Activated CD8-positive, alpha-beta memory T cell treated with anti-CD3 and anti-CD28 coated beads for 1 hour (primary cell): ENCODE data around the gene NDUFS2.

Experiments
- DNase-seq, 2 donors: peaks; one replicate each; pipeline ENCODE4 v3.0.0-alpha.2; 2020; ENCODE audit warnings: low read depth in 1 of 2; ENCODE audit errors: extremely low read depth in 1 of 2

NDUFS2 gene

DNA sequence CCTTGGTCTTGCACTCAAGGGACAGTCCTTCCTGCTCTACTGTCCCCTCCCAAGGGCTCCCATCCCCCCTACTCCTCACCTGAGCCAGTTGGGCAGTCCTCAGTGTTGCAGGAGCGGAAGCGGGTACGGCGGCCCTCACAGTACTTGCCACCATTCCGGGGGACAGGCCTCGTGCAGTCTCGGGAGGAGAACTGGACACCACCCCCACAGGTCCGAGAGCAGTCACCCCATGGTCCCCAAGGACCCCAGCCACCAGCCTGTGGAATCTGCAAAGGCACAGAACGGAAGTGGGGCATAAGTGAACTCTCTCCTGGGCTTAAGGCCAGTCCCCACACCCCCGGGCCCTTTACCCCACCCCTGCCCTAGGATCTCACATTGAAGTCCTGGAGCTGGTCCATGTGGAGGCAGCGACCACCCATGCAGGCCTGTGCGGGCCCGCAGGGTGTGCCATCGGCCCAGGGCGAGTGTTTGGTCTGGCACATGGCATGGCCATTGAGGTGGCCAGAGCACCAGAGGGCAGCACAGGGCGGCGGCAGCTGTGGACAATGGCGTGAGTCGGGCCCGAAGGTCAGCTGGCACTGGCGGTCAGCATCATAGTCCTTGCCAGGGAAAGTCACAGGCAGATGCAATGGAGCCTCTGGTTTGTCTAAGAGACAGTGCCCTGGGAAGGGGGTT, 8.5 kb upstream of the NDUFS2 start:
- DNase-seq, result no peak

DNA sequence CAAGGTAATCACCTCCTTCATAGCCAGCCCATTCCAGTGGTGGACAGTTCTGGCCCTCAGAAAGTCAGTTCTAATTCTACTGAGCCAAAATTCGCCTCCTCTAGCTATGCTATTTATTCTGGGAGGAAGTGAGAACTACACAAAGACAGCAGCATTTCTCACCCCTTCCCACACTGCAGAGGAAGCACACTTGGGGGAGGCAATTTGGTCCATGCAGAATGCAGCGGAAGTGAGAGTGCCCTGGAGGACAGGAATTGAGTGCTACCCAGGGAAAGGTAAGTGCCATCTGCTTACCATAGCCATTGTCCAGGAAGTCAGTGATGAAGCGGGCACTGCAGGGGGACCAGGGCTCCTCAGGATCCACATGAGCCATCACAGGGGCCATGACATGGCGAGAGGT, 7.0 kb upstream of the NDUFS2 start:
- DNase-seq, result no peak

DNA sequence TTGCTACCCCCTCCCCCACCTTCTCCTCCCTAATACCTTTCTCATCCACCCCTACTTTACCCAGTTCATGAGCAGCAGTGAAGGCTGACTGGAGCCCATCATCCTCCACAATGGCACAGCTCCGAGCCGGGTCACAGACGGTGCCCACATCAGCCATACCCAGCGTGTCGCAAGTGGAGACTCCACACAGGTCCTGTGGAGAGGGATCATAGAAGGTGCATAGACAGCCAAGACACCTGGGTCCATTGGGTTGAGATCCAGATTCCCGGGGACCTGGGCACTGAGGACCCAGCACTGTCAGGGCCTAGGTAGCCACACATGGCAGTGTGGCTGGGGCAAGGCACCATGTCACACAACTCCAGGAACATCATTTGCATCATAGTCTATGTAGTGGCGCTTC, 6.1 kb upstream of the NDUFS2 start:
- no peak for DNase-seq

DNA sequence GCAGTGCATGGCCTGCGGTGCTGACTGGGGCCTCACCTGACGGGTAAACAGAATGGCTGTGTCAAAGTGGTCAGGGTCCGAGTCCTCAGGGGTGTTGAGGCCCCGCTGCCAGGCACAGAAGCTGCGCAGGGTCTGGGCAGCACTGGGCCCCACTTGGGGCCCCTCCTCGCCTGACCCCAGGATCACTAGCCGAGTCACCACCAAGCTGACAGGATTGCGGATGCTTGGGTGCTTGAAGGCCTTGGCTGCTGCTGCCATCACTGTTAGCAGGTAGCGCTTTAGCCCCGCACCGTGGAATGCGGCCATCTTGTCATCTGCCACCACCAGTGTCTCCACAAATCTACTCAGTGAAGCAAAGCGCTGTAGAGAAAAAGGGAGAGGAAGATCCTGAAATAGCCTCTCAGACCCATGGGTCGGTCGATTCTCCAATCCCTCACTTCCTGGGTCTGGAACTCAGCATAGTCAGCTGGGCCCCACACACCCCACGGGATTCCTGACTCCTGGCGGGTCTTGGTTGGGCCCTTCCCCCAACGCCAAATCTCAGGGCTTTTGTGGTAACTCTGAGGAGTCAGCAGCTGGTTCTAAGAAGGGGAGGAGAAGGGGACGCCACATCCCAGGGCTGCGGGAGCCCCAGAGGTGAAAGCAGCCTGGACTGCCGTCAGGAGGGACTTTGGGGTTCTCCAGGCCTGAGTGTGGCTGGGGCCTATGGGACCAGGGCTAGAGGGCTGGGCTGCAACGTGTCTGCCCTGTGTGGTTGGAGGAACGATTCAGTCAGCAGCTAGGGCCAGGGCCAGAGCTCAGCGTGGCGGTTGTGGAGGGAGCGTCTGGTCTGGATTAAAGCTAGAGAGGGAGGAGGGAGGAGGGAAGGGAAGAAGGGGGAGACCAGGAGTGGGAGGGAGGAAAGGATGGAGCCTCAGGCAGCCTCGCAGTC, 5.4 kb upstream of the NDUFS2 start:
- no peak for DNase-seq

DNA sequence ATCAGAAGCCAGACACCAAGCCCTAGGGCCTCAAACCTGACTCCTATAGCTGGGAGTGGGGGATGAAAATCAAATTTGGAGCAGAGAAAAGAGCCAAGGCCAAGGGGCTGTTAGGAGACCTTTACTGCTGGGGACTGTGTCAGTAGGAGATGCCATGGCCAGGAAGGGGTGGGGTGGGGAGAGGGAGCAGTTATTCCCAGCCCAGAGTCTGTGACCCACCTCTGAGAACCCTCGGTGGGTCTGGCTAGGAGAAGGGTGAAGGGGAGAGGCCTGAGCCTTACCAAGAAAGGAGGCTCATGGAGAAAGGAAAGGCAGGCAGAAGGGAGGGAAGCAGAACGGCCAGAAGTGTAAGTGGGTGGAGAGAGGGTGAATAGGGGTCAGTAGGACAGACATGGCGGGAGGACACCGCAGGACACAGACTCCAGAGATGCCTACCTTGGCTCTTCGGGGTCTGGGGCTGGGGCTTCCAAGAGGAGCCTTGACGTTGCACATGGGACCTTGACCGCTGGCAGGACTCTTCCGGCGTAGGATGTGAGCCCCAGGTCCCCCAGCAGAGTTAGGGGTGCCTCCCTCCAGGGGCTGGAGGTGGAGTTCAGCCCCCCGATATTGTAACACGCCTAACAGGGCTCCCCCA, 4.5 kb upstream of the NDUFS2 start:
- DNase-seq, result no peak

DNA sequence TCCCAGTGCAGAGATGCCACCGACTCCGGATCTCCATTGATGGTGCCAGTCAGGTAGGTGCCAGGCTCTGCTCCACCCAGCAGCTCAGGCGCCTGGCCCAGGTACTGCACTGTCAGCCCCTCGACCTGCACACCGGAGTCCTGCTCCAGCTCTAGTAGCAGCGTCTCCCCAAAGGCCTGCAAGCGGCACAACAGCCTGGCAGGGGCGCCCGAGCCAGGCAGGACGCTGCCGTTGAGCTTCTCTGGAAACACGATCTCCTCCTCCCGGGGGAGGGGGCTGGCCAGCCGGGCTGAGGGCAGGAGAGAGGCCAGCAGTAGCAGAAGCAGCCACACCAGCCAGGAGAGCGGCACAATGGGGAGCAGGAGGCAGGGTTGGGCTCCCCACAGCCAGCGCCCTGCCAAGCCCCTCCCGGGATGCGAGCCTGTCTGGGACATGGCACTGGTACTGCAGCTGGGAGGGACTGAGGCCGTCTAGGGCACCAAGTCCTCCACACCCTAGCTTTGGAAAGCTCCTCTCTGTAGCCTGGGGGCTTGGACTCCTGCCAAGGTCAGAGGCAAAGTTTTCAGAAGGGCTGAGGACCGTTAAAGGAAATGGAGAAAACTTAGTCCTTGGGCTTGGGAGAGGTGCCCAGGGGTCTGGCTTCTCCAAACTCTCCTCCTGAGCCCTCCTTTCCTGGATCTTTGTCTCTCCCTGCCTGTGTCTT, 3.8 kb upstream of the NDUFS2 start:
- DNase-seq, result no peak

DNA sequence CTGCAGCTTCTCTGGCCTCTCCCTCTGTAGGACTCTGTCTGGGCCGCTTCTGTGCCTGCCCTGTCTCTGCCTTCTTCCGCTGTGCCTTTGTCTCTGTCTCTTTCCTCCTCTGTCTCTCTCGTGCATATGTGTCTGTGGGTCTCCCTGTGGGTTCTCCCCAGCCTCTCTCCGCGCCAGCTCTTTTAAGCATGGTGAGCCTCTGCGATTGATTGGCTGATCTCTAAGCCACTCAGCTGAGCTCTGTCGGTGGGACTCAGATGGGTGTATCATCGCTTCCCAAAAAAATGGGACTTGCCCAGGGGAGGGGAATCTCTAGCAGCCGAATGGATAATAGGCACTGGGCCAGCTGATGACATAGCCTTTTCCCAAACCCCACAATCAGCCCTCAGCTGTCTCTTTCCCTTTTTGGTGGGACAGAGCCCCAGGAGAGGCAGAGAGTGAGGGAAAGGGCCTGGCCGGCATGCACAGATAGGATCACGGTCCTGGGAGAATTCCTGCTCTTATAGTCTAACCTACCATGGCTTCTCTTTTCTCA, 3.2 kb upstream of the NDUFS2 start, which contains the start of gene ADAMTS4:
Gene ADAMTS4 (minus strand): TSS at position 158 of the 535 bp plus-strand sequence. CDS start 427 bp downstream, outside the sequence.
- no peak for DNase-seq

DNA sequence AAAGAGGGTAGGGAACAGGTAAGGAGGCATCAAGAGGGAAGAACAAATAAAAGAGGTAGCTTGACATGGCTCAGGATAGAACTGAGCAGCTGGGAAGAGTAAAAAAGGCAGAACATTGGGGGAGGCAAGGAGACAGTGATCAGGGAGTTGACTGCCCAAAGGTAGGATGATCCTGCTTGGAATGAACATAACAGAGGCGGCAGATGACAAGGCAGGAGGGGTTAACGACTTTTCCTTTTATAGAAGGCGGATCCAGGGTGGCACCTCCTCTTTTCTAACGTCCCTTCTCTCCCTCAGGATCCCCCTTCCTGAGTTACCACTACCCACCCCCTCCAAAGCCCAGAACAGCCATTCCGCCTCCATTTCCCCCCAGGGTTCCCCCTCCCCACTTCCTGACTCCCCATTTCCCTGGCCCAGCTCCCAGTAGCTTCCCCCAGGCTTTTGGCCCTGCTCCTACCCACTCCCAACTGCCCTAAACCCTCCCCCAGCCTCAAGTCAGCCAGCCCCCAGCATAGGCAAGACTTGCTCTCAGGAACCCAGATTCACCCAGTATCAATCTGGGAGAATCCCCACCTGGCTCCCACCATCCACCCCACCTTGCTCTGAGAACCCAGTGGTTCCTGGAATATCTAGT, 2.5 kb upstream of the NDUFS2 start:
- no peak for DNase-seq

DNA sequence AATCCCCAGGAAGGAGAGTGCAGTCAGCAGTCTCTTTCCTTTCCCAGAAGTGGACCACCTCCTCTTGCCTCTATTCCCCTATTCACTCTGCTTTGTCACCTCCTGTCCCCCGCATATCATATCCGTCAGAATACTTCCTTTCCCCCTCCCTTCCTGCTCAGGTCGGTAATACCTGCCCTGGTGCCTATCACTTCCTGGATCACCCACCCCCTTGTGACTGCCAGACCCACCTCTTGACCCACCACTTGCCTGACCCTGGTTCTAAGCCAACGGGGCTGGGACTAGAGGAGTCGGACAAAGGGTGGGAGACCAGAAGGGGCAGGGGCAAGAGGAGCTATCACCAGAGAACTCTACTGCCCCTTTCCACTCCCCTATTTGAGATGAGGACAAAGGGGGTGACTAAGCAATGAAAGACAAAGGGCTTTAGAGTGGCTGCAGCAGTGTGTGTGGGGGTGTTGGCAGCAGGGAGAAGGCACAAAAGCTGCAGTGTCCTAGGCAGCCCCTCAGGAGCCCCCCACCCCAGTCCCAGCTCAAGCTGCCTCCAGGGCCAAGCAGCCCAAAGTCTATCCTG, 1.7 kb upstream of the NDUFS2 start:
- DNase-seq, result no peak

DNA sequence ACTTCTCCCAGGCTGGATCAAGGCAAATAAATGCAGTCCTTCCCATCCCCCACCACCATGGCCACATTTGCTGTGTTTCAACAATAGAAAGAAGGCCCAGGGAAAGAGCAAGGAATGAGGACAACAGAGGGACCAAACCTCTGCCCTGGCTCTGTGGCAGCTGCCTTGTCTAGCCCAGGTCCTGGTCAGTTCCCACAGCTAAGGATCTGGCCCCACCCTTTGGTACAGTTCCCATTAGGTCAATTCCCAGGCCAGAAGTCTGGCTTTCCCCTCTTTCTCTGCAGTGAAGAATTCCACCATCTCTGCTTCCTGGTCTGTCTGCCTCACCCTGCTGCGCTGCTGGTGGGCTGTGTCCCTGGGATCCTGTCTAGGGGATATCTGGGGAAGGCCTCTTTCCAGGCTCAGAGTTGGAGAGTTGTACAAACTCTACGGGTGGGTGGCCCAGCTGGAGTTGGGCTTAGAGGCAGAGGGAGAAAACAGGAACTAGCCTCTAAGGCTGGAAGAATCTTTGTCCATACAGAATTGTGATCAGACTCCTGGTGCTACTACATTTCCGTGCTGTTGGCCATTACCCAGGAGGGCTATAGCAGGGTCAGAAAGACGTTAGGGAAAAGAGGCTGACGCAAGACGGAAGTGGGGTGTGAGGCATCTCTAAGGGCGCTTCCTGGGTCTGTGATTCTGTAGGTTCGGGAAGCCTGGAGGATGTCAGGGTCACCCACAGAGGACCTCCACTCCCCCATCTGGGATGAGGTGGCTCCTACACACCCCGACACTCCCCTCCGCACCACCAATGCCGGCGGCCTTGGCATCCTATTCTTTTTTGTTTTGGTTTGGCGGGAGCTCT, 953 bp upstream of the NDUFS2 start:
- no peak for DNase-seq

DNA sequence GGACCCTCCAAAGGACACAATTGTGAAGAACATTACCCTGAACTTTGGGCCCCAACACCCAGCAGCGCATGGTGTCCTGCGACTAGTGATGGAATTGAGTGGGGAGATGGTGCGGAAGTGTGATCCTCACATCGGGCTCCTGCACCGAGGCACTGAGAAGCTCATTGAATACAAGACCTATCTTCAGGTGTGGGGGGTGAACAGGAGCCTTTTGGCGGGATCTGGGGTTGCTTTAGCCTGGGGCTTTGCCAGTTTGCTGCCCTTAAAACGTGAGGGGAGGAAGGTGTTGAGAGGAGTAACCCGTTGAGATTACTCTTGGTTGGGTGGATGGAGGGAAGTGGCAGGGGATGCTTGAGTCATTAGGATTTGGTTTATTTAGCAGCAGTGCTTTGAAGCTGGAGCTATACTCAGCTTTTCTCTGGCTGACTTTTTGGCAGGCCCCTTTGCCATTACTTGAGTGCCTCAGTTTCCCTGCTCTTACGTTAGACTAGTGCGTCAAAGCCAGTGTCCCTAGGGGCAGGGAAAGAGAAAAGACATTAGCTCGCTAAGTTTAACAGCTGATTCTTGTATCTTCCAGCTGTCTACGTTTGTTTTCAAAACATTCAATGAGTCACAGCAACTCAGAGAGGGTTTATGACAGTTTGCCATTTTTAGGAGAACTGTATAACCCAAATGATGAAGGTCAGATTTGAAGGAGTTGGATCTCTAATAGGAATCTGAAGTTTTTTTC, 4.4 kb downstream of the NDUFS2 start:
- no peak for DNase-seq

DNA sequence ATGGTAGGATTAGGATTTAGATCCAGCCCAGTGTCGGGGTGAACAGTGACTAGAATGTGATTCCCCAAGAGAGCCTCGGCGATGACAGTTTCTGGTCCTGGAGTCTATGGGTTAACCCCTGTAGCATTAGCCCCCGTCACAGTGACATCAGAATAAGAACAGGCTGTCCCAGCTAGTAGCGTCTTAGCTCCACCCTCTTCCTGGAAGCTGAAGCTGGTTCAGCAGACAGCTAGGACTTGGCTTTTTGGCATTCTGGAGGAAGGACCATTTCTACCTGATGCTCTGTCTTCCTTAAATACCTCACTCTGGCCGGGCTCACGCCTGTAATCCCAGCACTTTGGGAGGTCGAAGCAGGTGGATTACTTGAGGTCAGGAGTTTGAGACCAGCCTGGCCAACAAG, 5.0 kb downstream of the NDUFS2 start:
- no peak for DNase-seq

DNA sequence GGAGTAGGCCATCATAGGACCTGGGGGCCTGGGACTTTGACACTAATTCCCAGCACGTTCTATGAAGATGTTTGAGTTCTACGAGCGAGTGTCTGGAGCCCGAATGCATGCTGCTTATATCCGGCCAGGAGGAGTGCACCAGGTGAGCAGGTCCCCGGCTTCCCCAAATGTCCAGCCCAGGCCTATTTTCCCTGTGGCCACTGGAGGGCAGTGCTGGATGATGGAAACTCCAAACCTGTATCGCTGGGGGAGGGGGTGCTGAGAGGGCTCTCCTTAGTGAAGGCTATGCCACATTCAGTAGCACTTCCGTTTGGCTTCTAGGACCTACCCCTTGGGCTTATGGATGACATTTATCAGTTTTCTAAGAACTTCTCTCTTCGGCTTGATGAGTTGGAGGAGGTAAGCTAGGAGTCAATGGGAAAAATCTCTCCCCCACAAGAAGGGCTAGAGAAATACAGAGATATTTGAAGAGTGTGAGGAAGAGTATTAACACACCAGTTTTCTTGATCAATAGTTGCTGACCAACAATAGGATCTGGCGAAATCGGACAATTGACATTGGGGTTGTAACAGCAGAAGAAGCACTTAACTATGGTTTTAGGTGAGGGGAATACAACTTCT, 7.7 kb downstream of the NDUFS2 start:
- peak; percentile 35 to 54 for DNase-seq

DNA sequence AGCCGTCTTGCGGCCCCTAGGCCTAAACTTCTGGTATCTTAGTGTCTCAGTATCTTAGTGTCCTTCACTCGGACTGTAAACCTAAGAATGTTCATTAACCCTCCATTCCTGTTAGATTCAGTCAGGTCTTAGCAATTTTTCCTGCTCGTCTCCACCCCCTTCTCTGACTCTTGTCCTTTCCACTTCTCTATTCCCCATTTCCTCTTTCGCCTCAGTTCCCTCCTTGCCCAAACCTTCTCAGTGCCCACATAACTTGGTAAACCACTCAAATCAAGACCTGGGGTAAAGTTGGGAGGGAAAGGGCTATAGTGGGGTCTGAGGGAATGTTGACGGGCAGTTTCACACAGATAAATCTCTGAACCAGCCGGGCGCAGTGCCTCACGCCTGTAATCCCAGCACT, 12.2 kb downstream of the NDUFS2 start:
- DNase-seq, result no peak

DNA sequence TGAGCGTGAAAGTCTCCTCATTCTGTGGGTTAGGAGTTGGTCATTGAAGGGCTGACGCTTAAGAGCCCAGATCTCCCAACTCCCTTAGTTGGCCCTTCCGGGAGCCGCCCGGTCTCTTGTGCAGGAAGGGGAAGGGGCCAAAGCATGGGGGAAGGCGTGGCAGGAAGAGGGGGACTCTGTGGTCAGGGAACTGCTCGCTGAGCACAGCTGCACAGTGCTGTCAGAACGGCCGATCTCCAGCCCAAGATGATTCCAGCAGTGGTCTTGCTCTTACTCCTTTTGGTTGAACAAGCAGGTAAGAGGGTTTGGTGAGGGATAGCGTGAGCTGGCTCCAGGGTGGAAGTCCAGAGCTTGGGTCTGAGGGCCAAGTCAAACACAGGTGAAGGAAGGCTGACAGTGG, 12.9 kb downstream of the NDUFS2 start, which contains the start of gene FCER1G:
Gene FCER1G (plus strand): TSS at position 220 of the 400 bp plus-strand sequence. CDS start 27 bp downstream, at position 247.
- DNase-seq, result no peak

DNA sequence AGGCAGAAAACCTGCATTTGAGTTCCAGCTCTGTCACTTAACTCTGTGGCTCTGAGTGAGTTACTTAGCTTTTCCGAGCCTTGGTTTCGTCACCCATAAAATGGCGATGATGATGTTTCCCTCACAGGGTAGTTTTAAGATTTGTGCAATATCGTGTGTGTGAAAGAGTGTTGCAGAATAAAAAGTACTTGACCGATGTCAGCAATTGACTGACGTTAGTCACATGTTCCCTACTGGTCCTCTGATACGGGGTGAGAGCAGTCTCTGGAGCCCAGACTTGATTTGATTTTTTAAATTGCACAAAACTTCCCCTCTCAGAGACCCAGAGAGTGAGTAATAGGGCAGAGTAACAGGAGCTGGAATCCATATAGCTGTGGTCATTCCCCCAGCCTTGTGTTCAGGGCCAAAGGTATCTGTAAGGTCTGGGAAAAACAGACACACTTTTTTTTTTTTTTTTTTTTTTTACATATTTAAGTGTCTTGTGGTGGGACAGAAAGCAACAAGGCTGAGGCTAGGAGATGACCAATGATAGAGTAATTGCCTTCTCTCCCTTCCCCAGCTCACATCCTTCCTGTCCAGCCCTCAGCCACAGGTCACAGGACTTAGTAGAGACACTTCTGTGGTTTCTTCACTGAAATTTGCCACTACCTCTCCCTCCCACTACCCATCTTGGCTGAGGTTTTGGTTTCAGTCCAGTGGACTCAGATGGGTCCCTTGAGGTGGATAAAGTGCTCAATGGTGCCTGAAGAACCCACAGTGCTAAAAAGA, 15.0 kb downstream of the NDUFS2 start:
- DNase-seq, result no peak

DNA sequence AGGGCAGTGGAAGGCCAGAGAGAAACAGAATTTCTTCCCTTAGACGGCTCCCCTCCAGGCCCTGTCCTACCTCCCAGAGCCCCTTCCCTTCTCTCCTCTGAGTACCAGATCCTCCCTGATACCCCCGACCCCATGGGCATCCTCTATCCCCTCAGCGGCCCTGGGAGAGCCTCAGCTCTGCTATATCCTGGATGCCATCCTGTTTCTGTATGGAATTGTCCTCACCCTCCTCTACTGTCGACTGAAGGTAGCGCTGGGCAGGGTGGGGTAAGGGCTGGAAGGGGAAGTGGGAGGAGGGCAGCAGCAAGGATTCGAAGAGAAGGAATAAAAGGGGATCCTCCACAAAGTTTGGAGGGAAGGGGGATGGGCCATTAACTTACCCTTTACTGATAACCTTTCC, 15.7 kb downstream of the NDUFS2 start:
- no peak for DNase-seq
